H9 (cell line): ENCODE data around the gene UBAC2. TPM values are rescaled to one million over a fixed set of nuclear protein-coding genes. Genes with fewer than 3 reads are reported as not detected.

ENCODE experiments used
- DNase-seq: peaks from one replicate; pipeline ENCODE4 v3.0.0-alpha.2; 2017
- H2AFZ ChIP-seq: one replicate; pipeline ENCODE4 v1.6.1; 2013; ENCODE audit warnings: mild to moderate bottlenecking, low read length, control low read depth, moderate library complexity
- H2AK5ac ChIP-seq: 2 replicates; pipeline ENCODE4 v1.6.1; 2013; ENCODE audit warnings: low read length, control low read depth, mixed read lengths; ENCODE audit not compliant: insufficient read length
- H2BK120ac ChIP-seq: one replicate; pipeline ENCODE4 v1.6.1; 2013; ENCODE audit warnings: low read depth, mild to moderate bottlenecking, low read length, control low read depth, inconsistent platforms; ENCODE audit not compliant: poor library complexity, severe bottlenecking
- H2BK12ac ChIP-seq: 2 replicates; pipeline ENCODE4 v1.6.1; 2013; ENCODE audit warnings: low read length, control low read depth, mixed read lengths, low read depth; ENCODE audit not compliant: insufficient read length
- H2BK15ac ChIP-seq: 2 replicates; pipeline ENCODE4 v1.6.1; 2013; ENCODE audit warnings: low read depth, low read length, control low read depth
- H2BK20ac ChIP-seq: one replicate; pipeline ENCODE4 v1.6.1; 2013; ENCODE audit warnings: low read depth, mild to moderate bottlenecking, low read length, control low read depth, inconsistent platforms; ENCODE audit not compliant: poor library complexity, severe bottlenecking
- H2BK5ac ChIP-seq: 2 replicates; pipeline ENCODE4 v1.6.1; 2013; ENCODE audit warnings: low read length, control low read depth, mixed read lengths; ENCODE audit not compliant: insufficient read length
- H3K14ac ChIP-seq: 2 replicates; pipeline ENCODE4 v1.6.1; 2013; ENCODE audit warnings: low read length, control low read depth; ENCODE audit not compliant: insufficient read depth
- H3K18ac ChIP-seq: 2 replicates; pipeline ENCODE4 v1.6.1; 2013; ENCODE audit warnings: low read depth, mild to moderate bottlenecking, mixed read lengths, low read length, control low read depth; ENCODE audit not compliant: insufficient read length
- H3K23ac ChIP-seq: 2 replicates; pipeline ENCODE4 v1.6.1; 2013; ENCODE audit warnings: low read length, control low read depth, mixed read lengths, low read depth; ENCODE audit not compliant: insufficient read length
- H3K23me2 ChIP-seq: 2 replicates; pipeline ENCODE4 v1.6.1; 2013; ENCODE audit warnings: low read depth, mild to moderate bottlenecking, mixed read lengths, low read length, control low read depth; ENCODE audit not compliant: insufficient read length, poor library complexity, severe bottlenecking
- H3K27ac ChIP-seq: 2 replicates; pipeline ENCODE4 v1.5.1; 2013; ENCODE audit warnings: low read length, control low read depth, mixed read lengths, low read depth; ENCODE audit not compliant: insufficient read length
- H3K27me3 ChIP-seq: 2 replicates; pipeline ENCODE4 v1.6.1; 2013; ENCODE audit warnings: low read length, control low read depth, inconsistent platforms; ENCODE audit not compliant: insufficient read depth
- H3K4ac ChIP-seq: 2 replicates; pipeline ENCODE4 v1.6.1; 2013; ENCODE audit warnings: low read depth, mild to moderate bottlenecking, control low read depth, inconsistent platforms, low read length, moderate library complexity
- H3K4me1 ChIP-seq: 2 replicates; pipeline ENCODE4 v1.6.1; 2013; ENCODE audit warnings: low read length, control low read depth, inconsistent platforms; ENCODE audit not compliant: insufficient read depth
- H3K4me2 ChIP-seq: 2 replicates; pipeline ENCODE4 v1.6.1; 2013; ENCODE audit warnings: low read length, control low read depth, mixed read lengths; ENCODE audit not compliant: insufficient read length, insufficient read depth
- H3K56ac ChIP-seq: 2 replicates; pipeline ENCODE4 v1.6.1; 2013; ENCODE audit warnings: low read depth, mild to moderate bottlenecking, mixed read lengths, low read length, control low read depth; ENCODE audit not compliant: insufficient read length
- H3K79me1 ChIP-seq: 2 replicates; pipeline ENCODE4 v1.6.1; 2013; ENCODE audit warnings: low read depth, mild to moderate bottlenecking, moderate library complexity, low read length, control low read depth, inconsistent platforms; ENCODE audit not compliant: insufficient read depth, poor library complexity, severe bottlenecking
- H3K79me2 ChIP-seq: 2 replicates; pipeline ENCODE4 v1.6.1; 2013; ENCODE audit warnings: low read length, control low read depth, inconsistent platforms; ENCODE audit not compliant: insufficient read depth
- H3K9ac ChIP-seq: 2 replicates; pipeline ENCODE4 v1.6.1; 2013; ENCODE audit warnings: low read length, control low read depth, mixed read lengths; ENCODE audit not compliant: insufficient read length; ENCODE audit errors: extremely low read depth
- H3K9me3 ChIP-seq: one replicate; pipeline ENCODE4 v1.6.1; 2013; ENCODE audit warnings: low read depth, low read length, inconsistent platforms; ENCODE audit not compliant: control insufficient read depth
- H3T11ph ChIP-seq: one replicate; pipeline ENCODE4 v1.6.1; 2013; ENCODE audit warnings: mild to moderate bottlenecking, low read length, control low read depth, inconsistent platforms
- H4K20me1 ChIP-seq: one replicate; pipeline ENCODE4 v1.6.1; 2013; ENCODE audit not compliant: control insufficient read depth, insufficient read length, insufficient read depth
- H4K5ac ChIP-seq: 2 replicates; pipeline ENCODE4 v1.6.1; 2013; ENCODE audit warnings: low read depth, mild to moderate bottlenecking, mixed read lengths, low read length, control low read depth; ENCODE audit not compliant: insufficient read length
- H4K8ac ChIP-seq: replicated peaks from 2 replicates; pipeline ENCODE4 v1.6.1; 2013; ENCODE audit warnings: low read length, control low read depth, mixed read lengths, low read depth; ENCODE audit not compliant: insufficient read length
- H4K91ac ChIP-seq: 2 replicates; pipeline ENCODE4 v1.6.1; 2013; ENCODE audit warnings: low read depth, mild to moderate bottlenecking, moderate library complexity, mixed read lengths, low read length, control low read depth; ENCODE audit not compliant: insufficient read length
- H3K27ac Mint-ChIP-seq, 3 experiments: 2 replicates in 2 of 3; 3 replicates in 1 of 3; pipeline ENCODE4 v1.8.0; 2020 to 2021; ENCODE audit warnings: mixed read lengths in 3 of 3, mild to moderate bottlenecking in 1 of 3, moderate library complexity in 1 of 3
- H3K27me3 Mint-ChIP-seq: 2 replicates; pipeline ENCODE4 v1.8.0; 2021; ENCODE audit warnings: low read depth, mild to moderate bottlenecking, moderate library complexity, mixed read lengths
- H3K36me3 Mint-ChIP-seq, 3 experiments: 2 replicates in 2 of 3; 3 replicates in 1 of 3; pipeline ENCODE4 v1.8.0; 2020 to 2021; ENCODE audit warnings: low read depth in 3 of 3, mixed read lengths in 3 of 3; ENCODE audit not compliant: insufficient read depth in 1 of 3
- H3K4me1 Mint-ChIP-seq, 2 experiments: 2 replicates each; pipeline ENCODE4 v1.8.0; 2020; ENCODE audit warnings: mixed read lengths in 2 of 2
- H3K4me3 Mint-ChIP-seq, 2 experiments: 2 replicates in 1 of 2; 3 replicates in 1 of 2; pipeline ENCODE4 v1.8.0; 2020 to 2021; ENCODE audit warnings: mild to moderate bottlenecking in 2 of 2, mixed read lengths in 2 of 2, moderate library complexity in 1 of 2
- H3K9me3 Mint-ChIP-seq, 2 experiments: 2 replicates in 1 of 2; 3 replicates in 1 of 2; pipeline ENCODE4 v1.8.0; 2020; ENCODE audit warnings: mild to moderate bottlenecking in 2 of 2, mixed read lengths in 2 of 2, moderate library complexity in 1 of 2
- CTCF ChIP-seq: fragments of 200-600 bp; sonication (generic); conservative IDR thresholded peaks from 3 replicates; pipeline ENCODE4 v1.8.0; 2021; ENCODE audit warnings: antibody characterized with exemption, mild to moderate bottlenecking
- WGBS: extraction: QIAGEN DNeasy Blood & Tissue Kit; methylation state at CpG from one replicate; pipeline ENCODE4 v1.1.7; 2013; ENCODE audit warnings: missing lambda C conversion rate, low lambda C conversion rate, mixed read lengths; ENCODE audit not compliant: insufficient read length; ENCODE audit errors: extremely low coverage; 5-methylcytosine and 5-hydroxymethylcytosine counted together
- total RNA-seq: library from RNA; stranded (reverse); gene quantifications from 2 replicates; pipeline ENCODE4 v1.2.1, GENCODE V29; 2021

Gene UBAC2
- total RNA-seq, 1 experiment from 2014 or later: 52.3 TPM

GRCh38 chr13:99374994-99375737, 174.5 kb downstream of the UBAC2 start:
- no peak overlapping the region for H2BK15ac ChIP-seq
- no peak overlapping the region for H3K23ac ChIP-seq
- no peak overlapping the region for H2BK5ac ChIP-seq
- H3K9me3 ChIP-seq: no peaks in the 10 kb centered on the region
- no peaks in the 10 kb centered on the region; the same call in 1 of the 2 replicates for H3K27me3 Mint-ChIP-seq
- no peak overlapping the region for H3K56ac ChIP-seq
- no peak overlapping the region for H4K5ac ChIP-seq
- no peak overlapping the region for H4K8ac ChIP-seq
- H3K79me2 ChIP-seq: no peaks in the 10 kb centered on the region
- H3K27me3 ChIP-seq: no peaks in the 10 kb centered on the region
- no peak overlapping the region for H3K4me2 ChIP-seq
- WGBS: no CpG with 5 or more reads among the region's 12 CpGs
- no peaks in the 10 kb centered on the region for H3K79me1 ChIP-seq
- no peaks in the 10 kb centered on the region for H3K9me3 Mint-ChIP-seq
- H2BK20ac ChIP-seq: no peak overlapping the region
- no peak overlapping the region for H3K14ac ChIP-seq
- no peak overlapping the region for H2BK120ac ChIP-seq
- H3K23me2 ChIP-seq: no peaks in the 10 kb centered on the region
- H2AK5ac ChIP-seq: no peak overlapping the region
- H4K91ac ChIP-seq: no peak overlapping the region
- H2BK12ac ChIP-seq: no peak overlapping the region
- no peak overlapping the region for H3K4ac ChIP-seq
- no peak overlapping the region for H3K27ac Mint-ChIP-seq
- H3K4me3 Mint-ChIP-seq: no peak overlapping the region
- no peak for DNase-seq
- no peak overlapping the region for H3K27ac ChIP-seq
- peaks cover 18 to 23% of the 10 kb centered on the region in 2 experiments for H3K4me1 Mint-ChIP-seq
- H3T11ph ChIP-seq: no peak overlapping the region
- H3K18ac ChIP-seq: no peak overlapping the region
- peaks cover 15 to 23% (median 22%) of the 10 kb centered on the region in 3 experiments for H3K36me3 Mint-ChIP-seq
- no peak for TF ChIP-seq CTCF
- H4K20me1 ChIP-seq: no peaks in the 10 kb centered on the region
- no peak overlapping the region for H3K9ac ChIP-seq
- no peak overlapping the region for H2AFZ ChIP-seq
- peaks cover 15% of the 10 kb centered on the region for H3K4me1 ChIP-seq
